ENCODE results near the gene CMTM8.

CMTM8 gene

DNA sequence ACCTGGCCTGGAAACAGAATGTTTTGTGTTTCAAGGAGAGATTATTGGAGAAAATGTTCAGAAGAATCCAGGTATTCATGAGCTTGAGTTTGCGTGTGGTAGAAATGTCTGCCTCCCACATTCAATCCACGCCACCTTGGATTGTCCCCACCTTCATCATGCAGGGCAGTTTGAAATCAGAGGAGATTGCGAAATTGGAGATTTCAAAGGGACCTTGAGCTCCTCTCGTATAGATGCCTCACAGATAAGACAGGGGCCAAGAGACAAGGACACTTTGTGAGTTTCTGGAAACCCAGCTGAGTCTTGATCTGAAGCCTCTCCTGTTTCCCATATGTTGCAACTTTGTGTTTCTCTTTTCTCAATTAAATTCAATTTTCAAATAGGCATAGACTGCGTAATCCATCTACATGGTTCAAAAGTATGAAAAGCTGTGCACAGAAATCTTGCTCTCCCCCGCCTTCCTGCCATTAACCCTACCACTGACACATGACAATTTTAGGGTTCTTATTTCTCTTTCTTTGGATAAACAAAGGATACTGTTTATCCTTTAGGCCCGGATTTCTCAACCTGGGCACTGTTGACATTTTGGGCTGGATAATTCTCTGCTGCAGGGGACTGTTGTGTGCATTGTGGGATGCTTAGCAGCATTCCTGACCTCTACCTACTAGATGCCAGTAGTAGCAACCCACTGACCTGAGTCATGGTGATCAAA, 53.8 kb downstream of the CMTM8 start:
- no peak for DNase-seq (ENCODE audit: extremely low read depth, low read depth)
- H3K4me3 ChIP-seq (replicated peaks; ENCODE audit: low read depth, low read length): no peak overlapping the region
- TF ChIP-seq, protein P1, sequence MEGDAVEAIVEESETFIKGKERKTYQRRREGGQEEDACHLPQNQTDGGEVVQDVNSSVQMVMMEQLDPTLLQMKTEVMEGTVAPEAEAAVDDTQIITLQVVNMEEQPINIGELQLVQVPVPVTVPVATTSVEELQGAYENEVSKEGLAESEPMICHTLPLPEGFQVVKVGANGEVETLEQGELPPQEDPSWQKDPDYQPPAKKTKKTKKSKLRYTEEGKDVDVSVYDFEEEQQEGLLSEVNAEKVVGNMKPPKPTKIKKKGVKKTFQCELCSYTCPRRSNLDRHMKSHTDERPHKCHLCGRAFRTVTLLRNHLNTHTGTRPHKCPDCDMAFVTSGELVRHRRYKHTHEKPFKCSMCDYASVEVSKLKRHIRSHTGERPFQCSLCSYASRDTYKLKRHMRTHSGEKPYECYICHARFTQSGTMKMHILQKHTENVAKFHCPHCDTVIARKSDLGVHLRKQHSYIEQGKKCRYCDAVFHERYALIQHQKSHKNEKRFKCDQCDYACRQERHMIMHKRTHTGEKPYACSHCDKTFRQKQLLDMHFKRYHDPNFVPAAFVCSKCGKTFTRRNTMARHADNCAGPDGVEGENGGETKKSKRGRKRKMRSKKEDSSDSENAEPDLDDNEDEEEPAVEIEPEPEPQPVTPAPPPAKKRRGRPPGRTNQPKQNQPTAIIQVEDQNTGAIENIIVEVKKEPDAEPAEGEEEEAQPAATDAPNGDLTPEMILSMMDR (IDR thresholded peaks at IDR 0.05; ENCODE audit: low read depth, low read length, missing control alignments): no peak

DNA sequence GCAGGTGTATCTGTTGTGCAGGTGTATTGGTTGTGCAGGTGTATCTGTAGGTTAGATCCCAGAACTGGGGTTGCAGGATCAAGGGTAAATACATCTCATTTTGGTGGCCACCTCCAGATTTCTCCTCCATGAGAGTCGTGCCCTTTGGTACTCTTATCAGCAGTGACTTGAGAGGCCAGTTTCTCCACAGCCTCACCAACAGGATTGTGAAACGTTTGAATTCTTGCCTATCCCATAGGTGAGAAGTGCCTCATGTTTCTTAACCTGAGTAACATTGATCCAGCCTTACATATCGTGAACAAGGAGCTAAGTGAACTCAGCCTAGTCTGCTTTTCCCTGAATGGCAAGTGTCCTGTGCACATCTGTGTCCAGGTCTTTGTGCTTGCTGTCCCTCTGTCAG, 55.4 kb downstream of the CMTM8 start:
- TF ChIP-seq, protein P1 (IDR thresholded peaks at IDR 0.05; ENCODE audit: low read depth, low read length, missing control alignments): no peak
- no peak overlapping the region for H3K4me3 ChIP-seq (replicated peaks; ENCODE audit: low read depth, low read length)
- no peak for DNase-seq (ENCODE audit: extremely low read depth, low read depth)

DNA sequence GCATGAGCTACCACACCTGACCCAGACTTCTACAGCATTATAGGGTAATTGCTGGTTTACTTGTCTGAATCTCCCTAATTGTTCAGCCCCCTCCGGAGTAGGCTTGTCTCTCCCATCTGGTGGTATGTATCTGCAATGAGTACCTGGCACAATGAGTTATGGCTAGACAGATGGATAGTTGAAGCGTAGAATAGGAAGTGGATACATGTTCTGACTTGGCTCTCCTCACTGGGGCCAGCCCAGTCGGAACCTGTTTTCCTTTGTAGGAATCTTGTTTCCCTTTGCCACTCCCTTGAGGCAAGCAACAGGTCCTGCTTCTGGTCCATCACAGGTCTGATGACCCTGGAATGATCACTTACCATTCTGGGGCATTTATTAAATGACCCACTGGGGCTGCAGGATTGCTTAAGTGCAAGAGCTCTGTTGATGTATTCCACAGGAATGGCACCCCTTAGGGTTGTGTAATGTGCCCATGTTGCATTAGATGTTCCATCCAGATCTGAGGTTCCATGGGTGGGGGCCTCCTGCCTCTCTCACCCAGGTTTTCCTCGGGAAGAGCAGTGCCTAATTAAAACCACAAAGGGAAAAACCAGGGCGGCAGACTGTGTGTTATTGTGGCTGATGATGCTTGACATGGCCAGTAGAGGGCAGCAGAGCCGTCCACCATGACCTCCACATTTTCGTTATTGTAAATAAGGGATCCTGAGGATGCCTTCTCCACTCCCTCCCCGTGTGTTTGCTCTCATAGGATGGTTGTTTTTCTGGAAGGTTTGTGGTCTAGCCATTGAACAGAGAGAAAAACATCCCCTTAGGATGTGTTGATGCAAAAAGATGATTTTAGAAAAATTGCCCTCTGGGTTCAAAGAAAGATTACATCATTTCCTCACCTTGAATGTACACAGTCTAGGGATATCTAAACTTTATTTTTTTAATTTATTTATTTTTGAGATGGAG, 58.0 kb downstream of the CMTM8 start:
- TF ChIP-seq, protein P1 (IDR thresholded peaks at IDR 0.05; ENCODE audit: low read depth, low read length, missing control alignments): peak; percentile 88
- peak; percentile 50 for DNase-seq (ENCODE audit: extremely low read depth, low read depth)

DNA sequence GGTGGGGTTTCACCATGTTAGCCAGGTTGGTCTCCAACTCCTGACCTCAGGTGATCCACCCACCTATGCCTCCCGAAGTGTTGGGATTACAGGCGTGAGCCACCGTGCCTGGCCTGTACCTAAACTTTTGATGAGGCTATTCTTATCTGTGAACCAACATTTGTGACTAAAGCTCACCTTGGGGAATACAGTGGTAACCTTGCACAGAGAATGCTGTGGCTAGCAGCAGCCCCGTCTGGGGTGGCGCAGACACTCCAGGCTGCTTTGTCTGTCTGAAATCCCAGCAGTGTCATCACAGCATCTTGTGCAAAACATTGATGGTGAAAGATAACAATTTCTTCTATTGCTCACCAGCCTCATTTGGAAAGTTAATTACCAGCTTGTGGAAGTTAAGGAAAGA, 58.9 kb downstream of the CMTM8 start:
- H3K4me3 ChIP-seq (replicated peaks; ENCODE audit: low read depth, low read length): no peak overlapping the region
- TF ChIP-seq, protein P1 (IDR thresholded peaks at IDR 0.05; ENCODE audit: low read depth, low read length, missing control alignments): no peak
- DNase-seq (ENCODE audit: extremely low read depth, low read depth): no peak

More for the DNA sequence above, 58.0 kb downstream of the CMTM8 start:
- H3K4me3 ChIP-seq (replicated peaks; ENCODE audit: low read depth, low read length): no peak overlapping the region

DNA sequence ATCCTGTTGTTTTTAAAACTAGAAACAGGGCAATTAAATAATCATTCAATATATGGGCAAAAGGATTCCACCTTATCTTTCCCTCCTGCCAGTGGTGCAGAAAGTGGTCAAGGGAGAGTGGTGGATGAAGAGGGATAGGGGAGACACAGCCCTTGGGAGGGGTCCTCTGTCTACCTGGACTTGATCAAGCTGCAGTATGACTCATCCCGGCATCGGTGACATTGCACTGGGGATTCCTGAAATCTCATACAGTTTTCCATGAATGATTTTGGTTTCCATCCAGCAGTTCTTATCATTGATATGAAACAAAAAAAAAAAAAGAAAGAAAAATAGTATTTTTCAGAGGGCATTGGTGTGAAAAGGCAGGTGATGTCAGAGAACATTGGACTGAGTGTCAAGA, 62.9 kb downstream of the CMTM8 start:
- TF ChIP-seq, protein P1 (IDR thresholded peaks at IDR 0.05; ENCODE audit: low read depth, low read length, missing control alignments): no peak
- H3K4me3 ChIP-seq (replicated peaks; ENCODE audit: low read depth, low read length): no peak overlapping the region
- DNase-seq (ENCODE audit: extremely low read depth, low read depth): no peak

DNA sequence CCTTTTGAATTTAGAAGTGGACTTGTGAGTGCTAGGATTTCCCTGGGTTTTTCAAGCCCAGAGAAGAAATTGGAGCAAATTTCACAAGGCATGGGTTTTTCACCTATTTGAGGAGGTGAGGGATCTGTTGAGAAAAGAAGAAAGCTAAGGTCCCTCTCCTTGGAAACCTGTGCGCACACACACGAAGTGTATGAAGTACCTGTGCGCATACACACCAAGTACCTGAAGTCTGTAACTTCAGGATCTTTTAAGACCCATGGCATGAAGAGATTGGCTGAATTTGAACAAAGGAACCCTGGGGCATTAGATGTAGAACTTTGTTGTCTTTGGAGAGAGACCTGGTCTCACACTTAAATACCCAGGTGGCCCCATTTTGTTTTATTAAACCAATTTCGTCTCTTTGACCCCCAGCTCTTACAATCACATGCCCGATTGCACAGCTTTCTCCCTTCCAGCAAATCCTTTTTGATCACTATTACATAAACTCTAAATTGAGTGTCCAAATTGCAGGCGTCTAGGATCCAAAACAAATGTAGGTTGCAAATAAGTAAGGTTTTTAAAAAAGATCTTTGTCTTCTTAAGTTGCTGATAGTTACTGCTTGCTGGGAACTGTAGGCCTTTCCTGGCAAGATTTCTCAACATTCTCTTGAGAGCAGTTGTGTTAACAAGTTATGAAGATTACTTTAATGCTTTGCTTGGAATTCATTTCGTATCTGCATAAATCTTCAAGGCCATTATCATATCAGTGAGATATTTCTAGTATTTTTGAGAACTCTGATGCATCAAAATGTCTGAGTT, 64.3 kb downstream of the CMTM8 start:
- TF ChIP-seq, protein P1 (IDR thresholded peaks at IDR 0.05; ENCODE audit: low read depth, low read length, missing control alignments): no peak
- no peak overlapping the region for H3K4me3 ChIP-seq (replicated peaks; ENCODE audit: low read depth, low read length)
- no peak for DNase-seq (ENCODE audit: extremely low read depth, low read depth)
